HTERT RPE-1 (cell line): ENCODE results near the gene PNMA8C.
"Not testable (repeated sequence)": the region's sequence is repeated elsewhere in the genome, so short reads cannot be mapped to it uniquely, and the experiment has no call there.

Source experiments
- in situ Hi-C: fragments of 300-500 bp; cut with MboI; formaldehyde crosslinking; loops from 4 replicates; pipeline ENCODE4 v1.14.3; 2020; ENCODE audit warnings: low sequenced_read_pairs

PNMA8C gene

DNA sequence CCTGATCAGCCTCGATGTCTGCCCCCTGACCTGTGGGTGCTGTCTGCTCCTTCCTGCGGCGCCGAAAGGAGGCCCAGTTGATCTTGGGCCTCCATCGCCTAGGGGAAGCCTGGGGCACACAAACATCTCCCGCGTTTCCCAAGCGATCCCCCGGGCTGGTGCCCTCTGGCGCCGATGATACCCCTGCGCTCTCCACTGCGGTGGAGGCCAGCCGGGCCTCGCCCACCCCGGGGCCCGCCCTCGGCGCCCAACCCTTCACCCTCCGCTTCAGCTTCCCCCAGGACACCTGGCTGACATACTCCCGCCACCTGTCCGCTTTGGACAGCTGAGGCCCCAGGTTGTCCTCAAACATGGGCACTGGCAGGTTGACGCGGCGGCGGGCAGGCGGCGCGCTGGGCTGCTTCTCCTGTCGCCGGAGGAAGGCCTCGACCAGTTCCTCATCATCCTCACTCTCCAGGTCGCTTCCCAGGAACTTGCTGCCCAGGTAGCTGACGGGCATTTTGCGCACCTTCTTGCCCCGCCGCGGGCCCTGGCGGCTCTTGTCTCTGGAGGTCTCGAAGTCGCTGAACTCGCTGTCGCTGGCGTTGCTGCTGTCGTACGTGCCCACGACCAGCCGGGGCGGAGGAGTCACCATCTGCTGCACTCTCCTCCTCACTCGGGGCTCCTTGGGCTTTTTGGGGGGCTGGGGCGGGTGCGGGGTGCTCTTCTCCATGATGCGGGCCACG is 16.6 kb downstream of the PNMA8C start:
- in situ Hi-C loops = no loop called here

GRCh38 chr19:46411088-46411924 is 17.4 kb downstream of the PNMA8C start:
- in situ Hi-C loops = no loop called here

- in situ Hi-C loops = no loop called here
Observed at GRCh38 chr19:46410205-46411087, 18.3 kb downstream of the PNMA8C start.

GRCh38 chr19:46409191-46409590 is 19.5 kb downstream of the PNMA8C start:
- in situ Hi-C loops = no loop called here

DNA sequence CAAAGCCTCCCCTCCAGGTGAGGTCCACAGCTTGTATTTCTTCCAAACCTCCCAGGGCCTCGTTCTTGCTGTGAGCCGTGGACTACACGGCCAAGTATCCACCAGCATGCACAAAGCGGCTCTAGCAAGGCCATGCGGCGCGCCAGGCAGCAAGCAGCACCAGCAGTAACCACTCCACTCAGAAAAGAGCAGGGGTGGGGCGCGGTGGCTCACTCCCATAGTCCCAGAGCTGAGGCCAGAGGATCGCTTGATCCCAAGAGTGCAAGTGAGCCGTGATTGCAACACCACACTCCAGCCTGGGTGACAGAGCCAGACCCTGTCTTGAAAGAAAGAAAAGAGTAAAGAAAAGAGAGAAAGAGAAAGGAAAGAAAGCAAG is 20.1 kb downstream of the PNMA8C start:
- in situ Hi-C loops = no loop called here

GRCh38 chr19:46407856-46408663 is 20.7 kb downstream of the PNMA8C start:
- in situ Hi-C loops = no loop called here

GRCh38 chr19:46406976-46407375 is 21.8 kb downstream of the PNMA8C start:
- in situ Hi-C loops = no loop called here

- in situ Hi-C loops = no loop called here
Observed at GRCh38 chr19:46404753-46405468, 23.8 kb downstream of the PNMA8C start.

DNA sequence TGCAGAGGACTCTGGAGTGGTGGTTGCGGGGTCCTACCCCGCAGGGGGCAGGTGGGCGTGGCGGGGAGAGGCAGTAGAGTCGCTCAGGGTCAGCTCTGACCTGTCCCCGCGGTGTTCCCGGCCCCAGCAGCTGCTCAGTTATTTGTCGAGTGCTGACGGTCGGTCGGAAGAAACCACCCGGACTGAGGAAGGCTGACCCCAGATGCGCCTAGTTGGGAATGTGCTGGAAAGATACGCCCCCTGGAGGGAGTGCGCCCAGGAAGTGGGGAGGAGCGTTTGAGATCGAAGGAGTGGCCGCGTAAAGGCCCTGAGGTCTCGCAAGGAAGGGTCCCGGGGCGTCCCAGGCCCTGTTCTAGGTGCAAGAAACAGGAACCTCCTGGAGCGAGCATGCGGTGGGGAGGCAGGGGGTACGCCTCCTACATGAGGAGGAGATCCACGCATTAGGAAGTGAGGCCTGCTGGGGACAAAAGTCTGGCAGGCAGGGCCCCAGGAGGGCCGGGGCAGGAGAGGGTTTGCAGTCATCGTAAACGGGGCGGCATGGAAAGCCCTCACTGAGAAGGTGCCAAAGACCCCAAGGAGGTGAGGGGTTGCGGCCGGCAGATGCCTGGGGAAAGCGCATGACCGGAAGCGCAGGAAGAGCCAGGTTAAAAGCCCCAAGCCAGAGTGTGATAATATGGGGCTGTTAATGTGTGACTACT is 24.5 kb downstream of the PNMA8C start:
- in situ Hi-C loops = no loop called here

- in situ Hi-C loops = no loop called here
Observed at GRCh38 chr19:46402725-46403124, 26.0 kb downstream of the PNMA8C start.

- in situ Hi-C loops = not testable (repeated sequence)
Observed at GRCh38 chr19:46397801-46398479, 30.8 kb downstream of the PNMA8C start.

GRCh38 chr19:46394402-46394797 is 34.3 kb downstream of the PNMA8C start:
- in situ Hi-C loops = no loop called here

DNA sequence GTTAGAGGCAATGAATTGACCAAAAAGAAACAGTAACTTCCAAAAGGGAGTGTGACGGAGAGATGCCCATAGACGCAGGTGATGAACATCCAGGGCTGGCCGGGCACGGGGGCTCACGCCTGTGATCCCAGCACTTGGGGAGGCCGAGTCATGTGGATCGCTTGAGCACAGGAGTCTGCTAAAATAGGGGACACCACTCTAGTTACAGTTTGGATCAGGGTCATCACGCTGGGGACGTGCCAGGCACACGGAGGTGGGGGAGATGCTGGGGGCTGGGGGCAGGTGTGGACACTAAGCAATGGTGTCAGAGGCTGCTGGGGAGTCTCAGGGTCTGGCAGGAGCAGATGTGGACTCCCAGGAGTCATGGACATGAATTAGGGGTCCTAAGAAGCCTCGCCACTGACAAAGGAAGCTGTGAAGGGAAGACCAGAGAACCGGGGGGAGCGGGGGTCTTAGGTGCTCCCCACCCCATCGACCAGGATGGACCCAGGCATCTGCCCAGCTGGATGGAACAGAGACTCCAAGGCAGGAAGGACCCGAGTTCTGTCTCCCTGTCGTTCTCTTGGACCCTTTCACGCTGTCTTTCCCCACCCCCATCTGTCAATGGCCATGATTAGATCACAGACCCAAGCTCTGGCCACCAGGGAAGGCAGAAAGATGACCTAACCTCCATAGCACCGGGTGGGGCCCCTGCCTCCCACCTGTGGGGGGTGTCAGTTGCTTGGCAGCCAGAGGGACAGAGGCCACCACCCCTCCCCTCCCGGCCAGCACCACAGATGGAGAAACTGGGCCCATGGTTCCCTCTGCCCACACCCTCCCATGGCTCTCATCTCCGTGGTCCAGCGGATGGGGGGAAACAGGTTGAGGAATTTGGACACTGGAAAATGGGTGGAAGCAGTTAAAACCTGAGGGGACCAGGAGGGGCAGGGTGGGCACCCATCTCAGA is 35.0 kb downstream of the PNMA8C start:
- in situ Hi-C loops = no loop called here

GRCh38 chr19:46392837-46393236 is 35.9 kb downstream of the PNMA8C start:
- in situ Hi-C loops = no loop called here

DNA sequence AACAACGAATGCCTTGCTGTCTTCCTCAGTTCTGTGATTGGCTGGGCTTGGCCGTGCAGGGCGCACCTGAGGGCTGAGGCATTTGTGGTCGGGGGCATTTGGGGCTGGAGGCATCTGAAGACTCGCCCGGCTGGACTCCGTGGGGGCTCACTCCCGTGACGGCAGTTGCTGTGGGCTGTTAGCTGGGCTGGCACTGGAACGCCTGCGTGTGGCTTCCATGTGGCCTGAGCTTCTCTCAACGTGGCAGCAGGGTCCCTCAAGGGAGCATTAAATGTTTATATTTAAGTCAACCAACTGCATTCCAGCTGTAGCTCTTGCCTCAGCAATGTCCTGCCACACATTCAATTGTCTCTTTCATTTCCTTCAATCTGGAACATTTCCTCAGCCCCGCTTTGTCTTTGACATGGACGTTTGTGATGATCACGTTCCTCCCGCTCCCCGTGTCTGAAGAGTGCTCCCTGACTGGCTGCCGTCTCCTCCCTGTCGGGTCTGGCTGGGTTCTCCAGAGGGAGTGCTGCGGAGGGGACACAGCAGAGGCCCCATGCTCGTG is 36.4 kb downstream of the PNMA8C start:
- in situ Hi-C loops = no loop called here

DNA sequence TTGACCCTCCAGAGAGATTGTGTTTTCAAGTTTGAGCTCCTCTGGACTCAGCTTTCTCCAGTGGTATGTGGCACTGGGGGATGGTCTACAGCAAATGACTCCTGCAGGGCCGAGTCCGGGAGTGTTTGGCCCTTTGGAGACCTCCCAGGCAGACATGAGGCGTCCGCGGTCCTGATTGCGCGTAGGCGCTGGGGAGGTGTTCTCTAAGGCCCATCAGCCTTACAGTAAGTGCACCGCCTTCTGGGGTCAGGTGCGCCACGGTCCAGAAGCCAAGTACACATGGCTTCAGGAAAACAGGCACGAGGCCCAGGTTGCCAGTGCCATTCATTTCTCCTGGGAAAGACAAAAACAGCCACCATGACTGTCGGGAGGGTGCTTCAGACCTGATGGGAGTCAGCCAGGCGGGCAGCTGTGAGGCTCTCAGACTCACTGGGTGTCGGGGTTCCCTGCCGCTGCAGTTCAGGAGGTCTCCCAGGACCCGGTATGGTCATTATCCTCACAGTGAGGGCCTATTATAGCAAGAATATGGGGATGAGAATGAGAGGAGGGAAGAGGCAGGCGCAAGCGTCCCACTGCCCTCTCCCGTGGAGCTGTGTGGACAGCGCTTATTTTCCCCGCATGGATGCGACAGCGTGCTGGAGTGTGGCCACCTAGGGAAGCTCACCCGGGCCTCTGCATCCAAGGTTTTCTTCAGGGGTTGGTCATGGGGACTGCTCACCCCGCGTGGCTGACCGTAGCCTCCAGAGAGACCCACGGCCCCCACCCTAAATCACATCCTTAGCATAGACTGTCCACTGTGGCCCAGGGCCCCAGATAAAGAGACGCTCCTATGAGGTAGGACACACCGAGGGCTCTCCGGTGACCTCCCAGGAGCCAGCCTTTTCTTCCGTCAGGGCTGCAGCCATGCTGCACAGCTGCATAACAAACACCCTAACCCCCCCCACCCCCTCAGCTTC is 37.2 kb downstream of the PNMA8C start:
- in situ Hi-C loops = no loop called here
